ENCODE results near the gene AOPEP. TPM values are rescaled to one million over a fixed set of nuclear protein-coding genes. Genes with fewer than 3 reads are reported as not detected.

AOPEP gene
- total RNA-seq, 4 donors from 2014 or later: 18.8 to 81.0 (median 32.1) TPM

GRCh38 chr9:95035846-95036245, 309.3 kb downstream of the AOPEP start:
- no peak for TF ChIP-seq CTCF (IDR thresholded peaks at IDR 0.05; ENCODE audit: low read depth)

GRCh38 chr9:95036676-95037075, 310.2 kb downstream of the AOPEP start:
- no peak for TF ChIP-seq CTCF (IDR thresholded peaks at IDR 0.05; ENCODE audit: low read depth)

- no peak for TF ChIP-seq CTCF (IDR thresholded peaks at IDR 0.05; ENCODE audit: low read depth)
These were observed 311.5 kb downstream of the AOPEP start for GRCh38 chr9:95037789-95038521.

- TF ChIP-seq CTCF (IDR thresholded peaks at IDR 0.05; ENCODE audit: low read depth): no peak
These were observed 312.2 kb downstream of the AOPEP start for GRCh38 chr9:95038666-95039065.

GRCh38 chr9:95040106-95040505, 313.6 kb downstream of the AOPEP start:
- TF ChIP-seq CTCF (IDR thresholded peaks at IDR 0.05; ENCODE audit: low read depth): no peak

GRCh38 chr9:95043826-95044225, 317.3 kb downstream of the AOPEP start:
- TF ChIP-seq CTCF (IDR thresholded peaks at IDR 0.05; ENCODE audit: low read depth): no peak

GRCh38 chr9:95044731-95045508, 318.4 kb downstream of the AOPEP start:
- no peak for TF ChIP-seq CTCF (IDR thresholded peaks at IDR 0.05; ENCODE audit: low read depth)
